ENCODE measurements around the gene USP7.

The USP7 gene

DNA sequence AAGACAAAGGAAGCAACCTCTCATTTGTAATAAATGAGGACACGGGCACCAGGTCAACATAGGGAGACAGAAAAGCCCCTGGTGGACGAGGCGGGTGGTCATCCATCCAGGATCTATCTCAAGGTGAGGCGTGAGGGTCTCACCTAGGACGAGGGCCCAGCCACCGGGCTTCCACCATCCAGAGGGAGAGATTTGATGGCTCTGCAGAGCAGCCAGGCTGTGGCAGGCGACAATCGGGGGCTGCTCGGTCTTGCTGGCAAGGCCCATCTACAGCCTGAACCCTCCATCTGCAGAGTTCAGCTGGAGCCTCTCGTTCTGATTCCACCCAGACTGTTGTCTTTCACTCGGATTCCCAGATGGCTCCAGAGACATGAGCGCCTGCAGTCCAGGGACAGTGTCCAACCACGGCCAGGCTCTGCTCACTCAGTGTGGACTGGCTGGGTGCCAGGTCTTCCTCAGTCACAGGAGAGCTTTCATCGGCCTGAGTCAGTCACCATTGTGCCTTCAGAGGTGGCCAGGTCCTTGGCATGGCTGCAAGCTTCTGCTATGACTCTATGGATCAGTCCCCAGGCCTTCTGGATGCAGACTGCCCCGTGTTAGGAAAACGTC lies 75.7 kb downstream of the USP7 start:
- no peak for DNase-seq (ENCODE audit: low read depth)
- no peak overlapping the region for H3K4me3 ChIP-seq (ENCODE audit: control insufficient read depth, low read depth, low read length)
- TF ChIP-seq, protein P1, sequence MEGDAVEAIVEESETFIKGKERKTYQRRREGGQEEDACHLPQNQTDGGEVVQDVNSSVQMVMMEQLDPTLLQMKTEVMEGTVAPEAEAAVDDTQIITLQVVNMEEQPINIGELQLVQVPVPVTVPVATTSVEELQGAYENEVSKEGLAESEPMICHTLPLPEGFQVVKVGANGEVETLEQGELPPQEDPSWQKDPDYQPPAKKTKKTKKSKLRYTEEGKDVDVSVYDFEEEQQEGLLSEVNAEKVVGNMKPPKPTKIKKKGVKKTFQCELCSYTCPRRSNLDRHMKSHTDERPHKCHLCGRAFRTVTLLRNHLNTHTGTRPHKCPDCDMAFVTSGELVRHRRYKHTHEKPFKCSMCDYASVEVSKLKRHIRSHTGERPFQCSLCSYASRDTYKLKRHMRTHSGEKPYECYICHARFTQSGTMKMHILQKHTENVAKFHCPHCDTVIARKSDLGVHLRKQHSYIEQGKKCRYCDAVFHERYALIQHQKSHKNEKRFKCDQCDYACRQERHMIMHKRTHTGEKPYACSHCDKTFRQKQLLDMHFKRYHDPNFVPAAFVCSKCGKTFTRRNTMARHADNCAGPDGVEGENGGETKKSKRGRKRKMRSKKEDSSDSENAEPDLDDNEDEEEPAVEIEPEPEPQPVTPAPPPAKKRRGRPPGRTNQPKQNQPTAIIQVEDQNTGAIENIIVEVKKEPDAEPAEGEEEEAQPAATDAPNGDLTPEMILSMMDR (IDR thresholded peaks at IDR 0.05; ENCODE audit: control insufficient read depth, insufficient read depth, low read depth, low read length, missing control alignments): no peak

- no peak for DNase-seq (ENCODE audit: low read depth)
- TF ChIP-seq, protein P1 (IDR thresholded peaks at IDR 0.05; ENCODE audit: control insufficient read depth, insufficient read depth, low read depth, low read length, missing control alignments): no peak
- H3K4me3 ChIP-seq (ENCODE audit: control insufficient read depth, low read depth, low read length): no peak overlapping the region
These were observed 76.3 kb downstream of the USP7 start for GRCh38 chr16:8887431-8887765.

GRCh38 chr16:8886593-8887430 lies 76.9 kb downstream of the USP7 start:
- no peak for DNase-seq (ENCODE audit: low read depth)
- TF ChIP-seq, protein P1 (IDR thresholded peaks at IDR 0.05; ENCODE audit: control insufficient read depth, insufficient read depth, low read depth, low read length, missing control alignments): no peak
- no peak overlapping the region for H3K4me3 ChIP-seq (ENCODE audit: control insufficient read depth, low read depth, low read length)

DNA sequence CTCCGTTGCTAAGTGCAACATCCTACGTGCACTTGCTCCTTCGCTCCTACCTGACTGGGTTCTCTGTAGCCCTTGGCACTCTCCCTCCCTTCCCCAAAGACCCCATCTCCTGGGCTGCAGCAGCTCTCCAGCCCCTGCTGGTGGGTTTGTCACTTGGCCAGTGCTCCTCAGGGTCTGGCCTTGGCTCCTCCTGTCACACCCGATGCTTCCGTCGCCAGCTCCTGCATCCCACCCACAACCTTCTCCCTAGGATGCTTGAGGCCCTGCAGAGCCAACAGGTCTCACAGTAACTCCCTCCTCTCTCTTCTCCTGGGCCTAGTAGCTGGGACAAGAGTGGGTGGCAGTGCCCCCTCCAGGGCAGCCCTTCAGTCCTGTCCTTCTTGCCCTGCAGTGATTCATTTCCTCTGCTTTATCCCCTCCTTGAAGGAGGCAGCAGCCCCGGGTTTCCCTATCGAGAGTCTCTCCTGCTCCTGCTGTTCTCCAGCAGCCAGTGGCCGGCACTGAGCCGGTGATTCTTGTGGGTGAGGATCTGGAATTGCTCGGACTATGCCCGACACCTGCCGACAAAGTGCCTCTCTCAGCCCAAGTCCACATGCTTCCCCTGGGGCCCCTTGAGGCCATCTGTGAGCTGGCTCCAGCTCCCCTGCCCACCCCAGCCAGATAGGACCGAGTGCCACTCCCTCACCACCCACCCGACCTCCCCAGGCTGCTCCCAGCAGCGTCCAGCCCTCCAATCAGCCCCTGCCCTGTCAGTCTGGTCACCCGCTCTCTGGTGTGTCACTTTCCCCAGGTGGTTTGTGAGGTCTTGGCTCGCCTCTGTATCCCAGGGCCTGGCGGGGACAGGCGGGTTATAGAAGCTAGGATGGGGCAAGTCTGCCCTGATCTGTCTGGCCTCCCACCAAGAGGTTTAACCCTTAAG lies 77.8 kb downstream of the USP7 start:
- TF ChIP-seq, protein P1 (IDR thresholded peaks at IDR 0.05; ENCODE audit: control insufficient read depth, insufficient read depth, low read depth, low read length, missing control alignments): peak; percentile 27
- H3K4me3 ChIP-seq (ENCODE audit: control insufficient read depth, low read depth, low read length): no peak overlapping the region
- DNase-seq (ENCODE audit: low read depth): no peak

GRCh38 chr16:8882725-8883377 lies 80.9 kb downstream of the USP7 start:
- TF ChIP-seq, protein P1 (IDR thresholded peaks at IDR 0.05; ENCODE audit: control insufficient read depth, insufficient read depth, low read depth, low read length, missing control alignments): no peak
- no peak for DNase-seq (ENCODE audit: low read depth)
- H3K4me3 ChIP-seq (ENCODE audit: control insufficient read depth, low read depth, low read length): no peak overlapping the region

DNA sequence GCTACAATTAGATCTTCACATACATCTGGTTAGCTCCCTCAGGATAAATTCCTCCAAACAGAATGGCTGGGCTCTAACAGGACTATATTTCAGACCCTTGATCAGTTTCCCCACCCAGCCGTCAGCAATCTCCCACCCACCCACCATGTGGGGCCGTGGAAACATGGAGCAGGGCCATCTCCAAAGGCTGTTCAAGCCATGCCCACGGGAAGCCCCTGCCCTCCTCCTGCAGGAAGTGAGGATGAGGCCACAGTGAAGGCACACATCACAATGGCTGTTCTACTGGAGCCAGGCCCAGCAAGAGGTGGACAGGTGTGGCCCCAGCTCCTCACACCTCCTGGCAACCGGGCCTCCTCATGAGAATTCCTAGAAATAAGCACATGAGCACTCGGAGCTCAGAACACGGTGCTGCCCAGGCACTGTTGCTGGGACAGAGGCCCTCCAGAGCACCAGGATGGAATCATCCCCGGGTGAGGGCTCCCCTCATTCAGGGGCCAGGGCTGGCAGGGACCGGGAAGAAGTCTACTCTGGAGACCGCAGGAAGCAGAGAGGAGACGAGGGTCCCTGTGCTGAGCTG lies 81.6 kb downstream of the USP7 start, which contains the start of gene LITAFD:
Gene LITAFD (plus strand): TSS at position 311 of the 577 bp plus-strand sequence. CDS start 2,005 bp downstream, outside the sequence.
- no peak for DNase-seq (ENCODE audit: low read depth)
- H3K4me3 ChIP-seq (ENCODE audit: control insufficient read depth, low read depth, low read length): no peak within 1 kb of the TSS
- TF ChIP-seq, protein P1 (IDR thresholded peaks at IDR 0.05; ENCODE audit: control insufficient read depth, insufficient read depth, low read depth, low read length, missing control alignments): no peak

All from AG09309 (cell line).